DND-41 (cell line): ENCODE measurements around the gene PRPF6.

ENCODE experiments used
- EZH2 ChIP-seq: IDR thresholded peaks from 3 replicates; pipeline ENCODE4 v1.6.1; 2012; ENCODE audit warnings: borderline replicate concordance, low read depth, mild to moderate bottlenecking, moderate library complexity, low read length, inconsistent platforms; ENCODE audit not compliant: severe bottlenecking
- TF ChIP-seq, protein P1 (sequence below): IDR thresholded peaks from 2 replicates; pipeline ENCODE4 v1.5.1; 2012; ENCODE audit warnings: borderline replicate concordance, low read length, moderate library complexity, mild to moderate bottlenecking; ENCODE audit not compliant: poor library complexity, severe bottlenecking; ENCODE audit errors: extremely low read depth

DNA sequence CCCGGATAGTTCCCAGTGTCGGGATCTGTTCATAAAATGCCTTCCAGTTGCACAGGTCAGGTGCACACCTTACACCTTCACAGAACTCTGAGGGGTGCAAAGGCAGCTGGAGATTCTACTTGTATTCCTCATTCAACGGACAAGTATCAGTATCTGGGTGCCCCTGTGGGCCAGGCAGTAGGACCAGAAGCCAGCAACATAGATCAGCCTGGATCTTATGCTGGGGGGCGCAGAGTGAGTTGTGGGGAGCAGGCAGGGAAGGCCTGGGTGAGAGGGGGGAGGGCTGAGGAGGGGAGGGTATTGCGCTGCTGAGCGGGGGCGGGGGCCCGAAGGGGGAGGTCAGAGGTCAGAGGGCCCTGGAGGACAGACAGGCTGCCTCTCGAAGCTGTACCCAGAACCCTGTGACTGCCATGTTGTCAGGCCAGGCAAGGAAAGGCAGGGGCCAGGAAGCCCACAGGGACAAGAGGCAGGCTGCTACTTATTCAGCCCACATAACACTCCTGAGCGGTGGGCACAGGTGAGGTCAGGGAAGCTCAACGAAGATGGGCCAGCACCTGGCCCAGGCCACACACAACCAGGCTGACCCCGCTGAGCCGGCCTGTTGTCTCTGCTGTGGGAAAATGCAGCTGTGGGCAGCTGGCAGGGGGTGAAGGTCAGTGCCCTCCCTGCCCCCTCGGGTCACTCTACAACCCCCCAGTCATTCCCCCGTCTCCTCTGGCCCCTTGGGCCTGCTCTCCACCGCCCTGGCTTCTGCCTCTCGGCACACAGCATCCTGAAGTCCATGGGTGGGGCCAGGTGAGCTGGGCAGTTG, 100.1 kb downstream of the PRPF6 start:
- TF ChIP-seq, protein P1, sequence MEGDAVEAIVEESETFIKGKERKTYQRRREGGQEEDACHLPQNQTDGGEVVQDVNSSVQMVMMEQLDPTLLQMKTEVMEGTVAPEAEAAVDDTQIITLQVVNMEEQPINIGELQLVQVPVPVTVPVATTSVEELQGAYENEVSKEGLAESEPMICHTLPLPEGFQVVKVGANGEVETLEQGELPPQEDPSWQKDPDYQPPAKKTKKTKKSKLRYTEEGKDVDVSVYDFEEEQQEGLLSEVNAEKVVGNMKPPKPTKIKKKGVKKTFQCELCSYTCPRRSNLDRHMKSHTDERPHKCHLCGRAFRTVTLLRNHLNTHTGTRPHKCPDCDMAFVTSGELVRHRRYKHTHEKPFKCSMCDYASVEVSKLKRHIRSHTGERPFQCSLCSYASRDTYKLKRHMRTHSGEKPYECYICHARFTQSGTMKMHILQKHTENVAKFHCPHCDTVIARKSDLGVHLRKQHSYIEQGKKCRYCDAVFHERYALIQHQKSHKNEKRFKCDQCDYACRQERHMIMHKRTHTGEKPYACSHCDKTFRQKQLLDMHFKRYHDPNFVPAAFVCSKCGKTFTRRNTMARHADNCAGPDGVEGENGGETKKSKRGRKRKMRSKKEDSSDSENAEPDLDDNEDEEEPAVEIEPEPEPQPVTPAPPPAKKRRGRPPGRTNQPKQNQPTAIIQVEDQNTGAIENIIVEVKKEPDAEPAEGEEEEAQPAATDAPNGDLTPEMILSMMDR, result no peak
- TF ChIP-seq EZH2, result no peak
